Stimulated activated naive CD8-positive, alpha-beta T cell treated with anti-CD3 and anti-CD28 coated beads, Interleukin-15, Interleukin-2, amounts not matched to agents 100 U/mL and 50 U/mL, for 24 hours (primary cell): Measurements from ENCODE around the gene GLI3.

Experiments
- ATAC-seq: fragments of 150-1000 bp; cut with Tn5 transposase; one replicate; pipeline ENCODE4 v1.10.0; 2021
- DNase-seq: peaks from one replicate; pipeline ENCODE4 v3.0.0; 2021

GLI3 gene

GRCh38 chr7:41998041-41998440 is 239.0 kb downstream of the GLI3 start:
- no peak for ATAC-seq
- no peak for DNase-seq

GRCh38 chr7:41997151-41997550 is 239.9 kb downstream of the GLI3 start:
- ATAC-seq = no peak
- DNase-seq = no peak

DNA sequence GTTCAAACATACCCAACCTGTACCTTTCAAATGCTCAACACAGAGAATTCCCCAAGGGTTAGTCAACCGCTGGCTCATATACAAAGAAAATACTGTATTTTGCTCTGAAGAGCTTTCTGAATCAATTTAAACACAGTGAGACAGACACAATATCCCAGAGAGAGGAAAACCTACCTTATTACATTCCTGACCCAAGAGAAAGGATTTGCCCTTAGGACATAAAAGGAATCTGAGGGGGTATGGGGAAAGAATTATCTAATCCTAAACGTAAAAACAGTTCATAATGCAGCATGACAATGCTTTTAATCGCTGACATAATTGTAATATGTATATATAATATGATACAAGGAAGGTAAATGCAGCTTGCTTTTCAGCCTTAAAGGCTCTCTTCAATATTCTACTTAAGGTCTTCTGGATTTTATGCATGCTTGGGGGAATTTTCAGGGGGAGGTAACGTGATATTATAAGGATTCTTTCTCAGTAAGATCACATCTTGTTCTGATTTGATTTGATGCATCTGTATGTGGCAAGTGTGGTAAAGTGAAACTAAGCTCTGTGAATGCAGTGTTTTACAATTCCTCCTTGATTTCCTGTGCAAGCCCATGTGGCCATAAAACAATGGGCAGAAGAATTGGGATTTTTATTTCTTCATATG is 240.5 kb downstream of the GLI3 start:
- DNase-seq = no peak
- no peak for ATAC-seq

DNA sequence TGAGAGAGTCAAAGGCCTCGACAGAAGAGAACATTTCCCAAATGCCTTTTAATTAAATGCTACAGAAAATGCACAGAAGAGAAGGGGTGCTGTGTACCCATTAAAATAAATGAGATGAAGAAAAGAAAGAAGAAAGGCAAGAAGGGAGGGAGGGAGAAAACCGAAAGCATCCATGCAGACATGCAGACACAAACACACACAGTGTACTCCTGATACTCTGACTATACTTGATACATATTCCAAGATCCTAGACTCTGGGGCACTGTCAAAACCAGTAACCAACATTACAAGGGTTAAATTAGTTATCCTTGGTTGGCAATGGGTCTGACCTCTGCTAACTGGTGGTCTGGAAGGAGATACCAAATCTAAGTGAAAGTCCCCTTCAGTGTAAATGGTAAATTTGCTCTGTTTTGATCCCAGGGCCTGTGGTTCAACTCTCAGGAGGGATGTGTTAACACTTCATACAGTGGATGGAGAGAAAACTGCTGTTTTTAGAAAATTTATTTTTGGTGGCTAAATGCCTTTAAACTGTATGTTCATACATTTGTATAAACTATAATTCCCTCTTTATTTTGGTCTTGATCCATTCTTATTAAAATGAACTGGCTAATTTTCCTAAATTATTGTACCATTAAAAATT is 241.3 kb downstream of the GLI3 start:
- ATAC-seq = no peak

GRCh38 chr7:41994746-41995110 is 242.3 kb downstream of the GLI3 start:
- DNase-seq = no peak

More for the DNA sequence above, 241.3 kb downstream of the GLI3 start:
- no peak for DNase-seq

DNA sequence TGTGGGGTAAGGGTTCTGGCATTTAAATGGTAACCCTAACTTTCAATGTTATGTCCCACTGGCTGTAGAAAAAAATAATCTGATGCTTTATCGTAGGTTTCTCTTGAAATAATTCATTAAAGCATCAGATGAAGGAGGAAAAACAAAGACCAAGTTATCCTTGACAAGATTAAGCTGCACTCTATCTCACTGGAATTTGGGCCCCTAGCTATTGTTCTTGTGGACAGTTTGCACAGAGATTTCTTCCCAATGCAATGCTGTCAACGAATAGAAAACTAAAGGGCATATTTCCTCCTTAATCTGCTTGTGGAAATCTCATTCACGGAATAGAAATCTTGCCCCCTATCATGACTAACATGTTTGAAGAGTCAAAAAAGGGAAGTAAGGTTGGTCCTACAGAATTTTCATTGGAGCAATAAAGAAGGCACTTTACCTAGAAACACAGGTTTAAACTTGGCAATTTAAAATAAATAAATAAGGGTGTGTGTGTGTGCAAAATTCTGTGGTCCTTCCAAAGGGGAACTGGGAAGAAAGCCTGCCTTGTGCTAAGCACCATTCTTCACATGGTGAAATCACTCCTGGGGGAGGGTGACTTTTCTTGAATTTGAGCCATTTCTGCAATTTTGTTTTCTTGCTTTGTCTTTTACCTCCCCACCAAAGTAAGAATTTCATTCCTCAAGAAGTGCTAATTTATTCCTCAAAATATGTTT is 242.8 kb downstream of the GLI3 start:
- DNase-seq (no peak), ATAC-seq (no peak)

More at GRCh38 chr7:41994746-41995110, 242.3 kb downstream of the GLI3 start:
- no peak for ATAC-seq

DNA sequence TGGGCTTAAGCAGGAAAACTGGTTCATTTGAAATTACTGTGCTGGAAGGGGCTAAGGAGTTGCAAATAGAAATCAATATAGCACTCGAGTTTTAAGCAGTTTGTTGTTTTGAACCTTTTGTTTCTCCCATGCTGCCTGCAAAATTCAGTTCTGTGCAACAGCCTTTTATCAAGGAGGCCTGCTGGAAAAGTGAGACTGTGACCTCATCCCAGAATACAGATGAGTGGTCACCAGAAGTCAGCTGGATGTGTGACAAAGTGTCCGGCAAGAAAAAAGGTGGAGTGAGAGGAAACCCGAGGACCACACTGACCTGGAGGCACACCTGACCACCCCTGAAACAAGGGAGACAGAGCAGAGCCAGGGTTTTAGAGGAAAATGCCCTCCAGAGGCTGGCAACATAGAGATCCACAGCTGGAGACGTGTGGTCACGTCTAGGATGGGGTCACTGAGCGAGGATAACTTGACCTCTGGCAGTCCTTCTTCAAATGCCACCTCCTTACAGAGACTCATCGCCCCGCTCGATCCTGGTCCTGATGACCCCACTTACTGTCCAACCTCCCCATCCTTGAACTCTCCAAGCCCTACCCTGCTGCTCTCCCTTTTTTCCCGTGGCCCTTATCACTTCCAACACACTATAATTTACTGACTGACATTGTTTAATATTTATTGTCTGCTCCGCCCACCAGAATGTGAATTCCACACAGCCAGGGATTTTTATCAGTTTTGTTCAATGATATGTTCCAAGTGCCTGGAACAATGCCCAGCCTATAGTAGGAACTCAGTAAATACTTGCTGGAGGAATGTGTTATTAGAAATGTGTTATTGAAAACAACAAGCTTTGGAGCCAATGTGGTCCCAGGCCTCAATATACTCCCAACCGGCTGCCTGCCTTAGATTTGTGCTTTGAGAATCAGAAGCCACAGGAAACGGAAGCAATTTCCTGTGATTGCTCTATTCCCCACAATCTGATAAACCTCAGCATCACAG is 243.8 kb downstream of the GLI3 start:
- ATAC-seq = no peak
- DNase-seq = no peak

- DNase-seq = no peak
- ATAC-seq = no peak
Observed at GRCh38 chr7:41984888-41985287, 252.1 kb downstream of the GLI3 start.

DNA sequence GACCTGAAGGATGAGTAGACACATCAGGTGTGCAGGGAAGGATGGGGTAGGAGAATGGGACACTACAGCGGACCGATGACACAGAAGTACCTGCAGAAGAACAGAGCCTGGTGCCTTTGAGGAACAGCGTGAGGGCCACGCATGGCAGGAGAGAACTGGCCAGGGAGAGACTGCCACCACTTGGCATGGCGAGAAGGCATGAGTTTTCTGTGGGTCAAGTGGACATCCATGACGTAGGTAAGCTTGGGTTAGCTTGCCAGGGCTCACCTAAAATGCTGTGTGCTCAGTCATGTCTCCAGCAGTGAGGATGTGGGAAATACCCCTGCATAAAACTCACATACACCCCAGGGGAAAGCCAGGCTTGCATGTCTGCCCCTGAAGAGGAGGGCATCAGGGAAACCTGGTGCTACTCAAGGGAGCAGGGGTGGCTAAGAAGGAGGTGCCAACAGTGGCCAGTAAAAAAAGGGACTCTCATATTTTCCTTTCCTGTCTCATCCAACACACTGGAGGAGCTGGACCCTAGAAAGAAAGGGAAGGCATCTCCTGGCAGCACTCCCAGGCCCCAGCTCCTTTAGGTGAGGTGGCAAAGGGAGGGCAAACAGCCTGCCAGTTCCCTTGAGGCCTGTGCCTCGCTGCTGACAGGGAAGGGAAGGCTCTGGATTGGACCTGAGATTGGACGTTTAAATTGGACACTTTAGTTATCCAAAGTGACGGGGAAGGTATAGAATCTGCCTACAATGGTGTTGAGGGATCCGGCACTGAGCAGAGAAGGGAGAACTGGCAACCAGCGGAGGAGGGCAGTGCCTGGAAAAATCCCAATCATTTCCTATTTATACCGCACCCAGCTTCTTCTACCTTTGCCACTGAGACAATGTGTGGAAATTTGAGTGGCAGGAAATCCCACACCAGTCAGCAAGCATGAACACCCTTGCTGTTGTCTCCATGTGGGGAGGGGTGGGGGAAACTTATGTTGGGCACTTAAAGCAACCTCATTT is 255.7 kb downstream of the GLI3 start:
- ATAC-seq (no peak), DNase-seq (no peak)

DNA sequence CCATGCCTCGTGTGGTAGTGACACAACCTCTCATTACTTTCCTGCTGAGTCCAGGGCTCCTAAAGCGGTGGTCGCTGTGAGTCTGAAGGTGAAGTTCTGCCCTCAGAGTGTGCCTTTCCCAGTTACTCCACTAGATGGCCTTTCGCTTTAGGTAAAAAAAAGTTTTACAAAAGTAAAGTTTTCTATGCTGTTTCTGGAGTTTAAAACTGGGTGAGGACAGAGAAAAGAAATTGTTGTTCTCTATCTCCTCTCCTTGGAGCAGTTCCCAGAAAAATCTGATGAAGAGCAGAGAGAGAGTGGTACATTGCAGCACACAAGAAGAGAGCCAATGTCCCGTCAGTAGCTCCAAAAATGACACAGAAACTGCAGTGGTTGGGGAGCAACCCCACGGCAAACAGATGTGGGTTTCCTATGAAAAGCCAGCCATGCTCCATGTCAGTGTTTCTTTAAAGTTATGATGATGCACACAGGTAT is 257.1 kb downstream of the GLI3 start:
- ATAC-seq = no peak
- DNase-seq = no peak

GRCh38 chr7:41978858-41979257 is 258.2 kb downstream of the GLI3 start:
- no peak for ATAC-seq

GRCh38 chr7:41977661-41978060 is 259.3 kb downstream of the GLI3 start:
- DNase-seq = no peak

More at GRCh38 chr7:41978858-41979257, 258.2 kb downstream of the GLI3 start:
- DNase-seq = no peak

DNA sequence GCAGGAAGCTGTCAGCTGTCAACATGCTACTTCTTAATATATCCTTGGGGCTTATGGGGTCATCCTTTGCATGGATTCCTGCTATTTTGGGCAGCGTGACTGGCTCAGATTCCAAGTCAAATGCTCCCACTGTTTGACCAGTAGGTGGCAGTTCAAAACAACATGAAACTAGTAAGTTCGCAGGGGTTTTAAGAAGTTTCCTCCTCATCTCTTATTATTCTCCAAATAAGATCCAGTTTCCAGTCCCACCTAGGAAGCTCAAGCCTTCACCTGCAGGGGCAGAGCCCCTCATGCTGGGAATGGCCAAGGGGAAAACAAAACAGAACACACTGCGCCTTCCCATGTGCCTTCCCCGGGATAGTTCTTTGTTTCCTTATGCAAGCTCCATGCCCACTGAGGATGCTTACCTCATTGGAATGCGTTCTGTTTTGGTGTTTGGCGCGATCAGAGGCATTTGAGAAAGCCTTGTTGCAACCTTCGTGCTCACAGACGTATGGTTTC is 259.8 kb downstream of the GLI3 start:
- no peak for DNase-seq
- no peak for ATAC-seq

More at GRCh38 chr7:41977661-41978060, 259.3 kb downstream of the GLI3 start:
- no peak for ATAC-seq

- ATAC-seq (no peak), DNase-seq (no peak)
Observed at GRCh38 chr7:41976411-41976810, 260.6 kb downstream of the GLI3 start.

GRCh38 chr7:41975849-41976248 is 261.2 kb downstream of the GLI3 start:
- no peak for DNase-seq
- ATAC-seq = no peak

- no peak for DNase-seq
- no peak for ATAC-seq
Observed at GRCh38 chr7:41974870-41975557, 262.0 kb downstream of the GLI3 start.

DNA sequence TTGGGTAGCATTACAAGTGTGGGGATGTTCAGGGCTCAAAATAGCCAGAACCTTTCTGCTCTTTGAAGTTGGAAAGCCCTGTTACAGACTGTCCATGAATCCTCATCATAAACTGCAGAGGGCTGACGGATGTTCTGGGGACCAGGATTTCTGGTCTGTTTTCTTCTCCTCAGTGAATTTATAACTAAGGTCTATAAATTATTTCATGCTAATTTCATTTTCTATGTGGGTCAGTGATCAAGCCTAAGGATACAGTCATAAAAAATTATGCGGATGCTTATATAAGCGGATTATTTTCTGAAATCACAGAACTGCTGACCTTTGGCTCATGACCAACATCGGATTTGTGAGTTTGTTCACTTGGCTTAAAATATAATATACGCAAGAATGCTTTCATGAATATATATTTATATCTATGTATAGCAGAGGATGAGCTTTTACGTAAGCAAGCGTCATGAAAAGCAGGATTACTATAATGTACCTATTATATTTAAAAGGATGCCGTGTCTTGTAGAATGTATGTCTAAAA is 263.7 kb downstream of the GLI3 start:
- ATAC-seq = no peak

GRCh38 chr7:41972776-41973175 is 264.2 kb downstream of the GLI3 start:
- DNase-seq = no peak
- ATAC-seq = no peak

More for the DNA sequence above, 263.7 kb downstream of the GLI3 start:
- DNase-seq = no peak

GRCh38 chr7:41972270-41972669 is 264.7 kb downstream of the GLI3 start:
- ATAC-seq (no peak), DNase-seq (no peak)
